C4-2B (cell line): ENCODE data around the gene KIAA1586.
"Not testable (repeated sequence)": the region's sequence is repeated elsewhere in the genome, so short reads cannot be mapped to it uniquely, and the experiment has no call there.

Experiments
- ZFX ChIP-seq: fragments of 450-650 bp; IDR thresholded peaks from 2 replicates; pipeline ENCODE4 v1.6.1; 2017
- TF ChIP-seq, protein P1 (sequence below): fragments of 450-650 bp; conservative IDR thresholded peaks from 2 replicates; pipeline ENCODE4 v1.5.1; 2017; ENCODE audit warnings: mild to moderate bottlenecking

DNA sequence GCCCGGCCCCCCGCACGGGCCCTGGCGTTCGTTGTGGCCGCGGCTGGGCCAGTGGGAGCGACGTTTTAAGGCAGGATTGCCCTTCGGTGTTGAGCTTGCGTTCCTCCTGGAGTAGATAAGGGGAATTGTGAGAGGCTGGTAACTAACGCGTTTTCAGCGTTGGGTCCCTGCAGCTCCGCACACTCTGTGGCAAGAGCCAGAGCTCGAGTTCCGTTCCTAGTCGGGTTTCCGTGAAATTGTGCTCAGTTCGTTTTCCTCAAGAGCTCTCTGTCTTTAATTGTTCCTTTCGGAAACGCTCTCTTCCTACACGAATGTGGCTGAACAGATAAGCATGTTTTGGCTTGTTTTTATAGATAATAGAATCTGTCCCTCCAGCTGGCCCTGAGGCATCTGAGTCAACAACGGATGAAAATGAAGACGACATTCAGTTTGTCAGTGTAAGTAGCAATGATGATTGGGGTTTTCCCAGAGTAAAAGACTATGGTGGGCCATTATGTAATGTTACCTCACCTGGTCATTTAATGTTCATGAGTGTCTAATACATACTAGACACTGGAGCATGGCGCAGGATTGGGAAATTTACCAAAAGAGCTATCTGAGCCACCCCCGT lies 44.1 kb downstream of the KIAA1586 start:
- TF ChIP-seq, protein P1, sequence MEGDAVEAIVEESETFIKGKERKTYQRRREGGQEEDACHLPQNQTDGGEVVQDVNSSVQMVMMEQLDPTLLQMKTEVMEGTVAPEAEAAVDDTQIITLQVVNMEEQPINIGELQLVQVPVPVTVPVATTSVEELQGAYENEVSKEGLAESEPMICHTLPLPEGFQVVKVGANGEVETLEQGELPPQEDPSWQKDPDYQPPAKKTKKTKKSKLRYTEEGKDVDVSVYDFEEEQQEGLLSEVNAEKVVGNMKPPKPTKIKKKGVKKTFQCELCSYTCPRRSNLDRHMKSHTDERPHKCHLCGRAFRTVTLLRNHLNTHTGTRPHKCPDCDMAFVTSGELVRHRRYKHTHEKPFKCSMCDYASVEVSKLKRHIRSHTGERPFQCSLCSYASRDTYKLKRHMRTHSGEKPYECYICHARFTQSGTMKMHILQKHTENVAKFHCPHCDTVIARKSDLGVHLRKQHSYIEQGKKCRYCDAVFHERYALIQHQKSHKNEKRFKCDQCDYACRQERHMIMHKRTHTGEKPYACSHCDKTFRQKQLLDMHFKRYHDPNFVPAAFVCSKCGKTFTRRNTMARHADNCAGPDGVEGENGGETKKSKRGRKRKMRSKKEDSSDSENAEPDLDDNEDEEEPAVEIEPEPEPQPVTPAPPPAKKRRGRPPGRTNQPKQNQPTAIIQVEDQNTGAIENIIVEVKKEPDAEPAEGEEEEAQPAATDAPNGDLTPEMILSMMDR, result not testable (repeated sequence)
- TF ChIP-seq ZFX, result not testable (repeated sequence)
